H1 (cell line): ENCODE data around the gene TOR1A. TPM values are rescaled to one million over a fixed set of nuclear protein-coding genes. Genes with fewer than 3 reads are reported as not detected.

Experiments used
- EGR1 ChIP-seq: IDR thresholded peaks from 2 replicates; pipeline ENCODE4 v1.6.1; 2011; ENCODE audit warnings: low read depth, low read length, borderline replicate concordance
- NRF1 ChIP-seq: IDR thresholded peaks from 2 replicates; pipeline ENCODE4 v1.6.1; 2011; ENCODE audit warnings: mild to moderate bottlenecking, low read depth, low read length, improper control_type of control experiment
- RAD21 ChIP-seq, 2 experiments: IDR thresholded peaks in 1 of 2; conservative IDR thresholded peaks in 1 of 2; 2 replicates each; pipeline ENCODE4 v1.6.1; 2011; ENCODE audit warnings: low read depth in 2 of 2, low read length in 2 of 2, improper control_type of control experiment in 1 of 2, inconsistent platforms in 1 of 2, mild to moderate bottlenecking in 1 of 2, moderate library complexity in 1 of 2
- TAF7 ChIP-seq: optimal IDR thresholded peaks from 2 replicates; pipeline ENCODE3; 2011; ENCODE audit warnings: low read depth, mild to moderate bottlenecking, inconsistent platforms, low read length, moderate library complexity, borderline replicate concordance
- polyA plus RNA-seq, 7 experiments: library from polyadenylated mRNA; depleted of rRNA in 3 of 7; stranded (reverse) in 5 of 7; unstranded in 2 of 7; fragments of >200 nt in 5 of 7; fragments of 200-250 nt in 2 of 7; gene quantifications; 1 replicate in 5 of 7; 2 replicates in 1 of 7; 4 replicates in 1 of 7; pipeline versions ENCODE4 v1.2.1 to v1.2.3, GENCODE V29; 2011 to 2013; ENCODE audit warnings: missing spikeins in 2 of 7, mixed read lengths in 2 of 7
- total RNA-seq: library from RNA; stranded (reverse); fragmentation: NEBNext Ultra II Directional; extraction: Animal tissue kit (Norgen Biotek cat#: 25700); gene quantifications from 2 replicates; pipeline ENCODE4 v1.2.1, GENCODE V29; 2021
- TF ChIP-seq, protein P1 (sequence below): IDR thresholded peaks from 2 replicates; pipeline ENCODE4 v1.6.1; 2011; ENCODE audit warnings: low read length, improper control_type of control experiment

The TOR1A gene
- total and polyA plus RNA-seq, 2 of the 8 experiments (the other 6 are each of a cell fraction or from before 2014, with no cell fraction given): 37.6 to 46.7 TPM

- TF ChIP-seq, protein P1, sequence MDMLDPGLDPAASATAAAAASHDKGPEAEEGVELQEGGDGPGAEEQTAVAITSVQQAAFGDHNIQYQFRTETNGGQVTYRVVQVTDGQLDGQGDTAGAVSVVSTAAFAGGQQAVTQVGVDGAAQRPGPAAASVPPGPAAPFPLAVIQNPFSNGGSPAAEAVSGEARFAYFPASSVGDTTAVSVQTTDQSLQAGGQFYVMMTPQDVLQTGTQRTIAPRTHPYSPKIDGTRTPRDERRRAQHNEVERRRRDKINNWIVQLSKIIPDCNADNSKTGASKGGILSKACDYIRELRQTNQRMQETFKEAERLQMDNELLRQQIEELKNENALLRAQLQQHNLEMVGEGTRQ: no peak
- TF ChIP-seq EGR1 (no peak), RAD21 (IDR thresholded peaks at IDR 0.05 in 1 of 2, conservative IDR thresholded peaks at IDR 0.05 in 1 of 2; ENCODE audit: low read depth in 2 of 2, low read length in 2 of 2) (no peak), TAF7 (no peak), NRF1 (no peak)
- TF ChIP-seq, all 59 proteins: peak for 0
These were observed 17.1 kb upstream of the TOR1A start (continued) for GRCh38 chr9:129841071-129841470.
